Stimulated activated CD8-positive, alpha-beta memory T cell treated with anti-CD3 and anti-CD28 coated beads, Interleukin-7, amount 100 ng/mL, for 4 hours (primary cell): Measurements from ENCODE around the gene ZNF587B.
"Not testable (repeated sequence)": the region's sequence is repeated elsewhere in the genome, so short reads cannot be mapped to it uniquely, and the experiment has no call there.

Experiments
- DNase-seq, 2 donors: peaks; one replicate each; pipeline ENCODE4 v3.0.0-alpha.2; 2020; ENCODE audit warnings: low read depth in 2 of 2

ZNF587B gene

DNA sequence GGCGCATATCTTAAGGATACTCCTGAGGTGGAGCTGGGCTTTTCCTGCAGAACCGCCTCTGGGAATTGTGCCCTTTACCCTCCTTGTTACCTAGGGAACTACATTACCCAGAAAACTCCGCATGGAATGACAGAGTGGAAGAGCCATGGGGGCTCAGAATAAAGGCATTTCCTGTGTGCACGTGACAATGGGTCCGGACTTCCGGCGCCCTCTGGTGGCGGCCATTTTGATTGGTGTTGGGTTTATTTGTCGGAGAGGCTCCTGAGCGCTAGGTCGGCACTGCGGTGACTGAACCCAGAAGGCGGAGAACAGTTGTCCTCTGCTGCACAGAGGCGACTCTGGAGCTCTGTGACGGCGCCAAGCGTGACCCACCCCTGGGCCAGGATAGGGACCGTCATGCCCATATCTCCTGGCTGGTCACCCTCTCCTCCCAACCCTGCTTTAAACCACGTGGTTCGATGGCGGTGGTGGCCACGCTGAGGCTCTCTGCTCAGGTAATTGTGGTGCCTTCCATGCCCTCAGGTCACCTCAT, at the start of gene ZNF587B:
Gene ZNF587B (plus strand): TSS at position 229 of the 532 bp plus-strand sequence. CDS start 230 bp downstream, at position 459.
- no peak for DNase-seq

DNA sequence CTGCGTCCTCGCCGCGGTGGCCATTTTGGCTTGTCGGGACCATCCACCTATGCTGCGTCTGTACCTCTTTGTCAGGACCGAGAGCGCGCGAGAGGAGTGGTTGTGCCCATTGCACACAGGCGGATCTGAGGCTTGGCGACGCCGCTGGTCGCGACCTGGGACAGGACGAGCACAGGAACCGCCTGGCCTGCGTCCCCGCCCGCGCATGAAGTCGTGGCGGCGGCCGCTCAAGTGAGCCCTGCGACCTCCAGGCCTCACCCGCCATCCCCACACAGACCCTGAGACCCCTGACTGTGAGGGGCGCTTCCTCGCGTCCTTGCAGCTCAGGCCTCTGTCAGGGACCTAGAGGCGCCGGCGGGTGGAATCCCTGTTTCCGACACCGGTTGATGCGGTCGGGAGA, 43.8 kb upstream of the ZNF587B start:
- DNase-seq = no peak

DNA sequence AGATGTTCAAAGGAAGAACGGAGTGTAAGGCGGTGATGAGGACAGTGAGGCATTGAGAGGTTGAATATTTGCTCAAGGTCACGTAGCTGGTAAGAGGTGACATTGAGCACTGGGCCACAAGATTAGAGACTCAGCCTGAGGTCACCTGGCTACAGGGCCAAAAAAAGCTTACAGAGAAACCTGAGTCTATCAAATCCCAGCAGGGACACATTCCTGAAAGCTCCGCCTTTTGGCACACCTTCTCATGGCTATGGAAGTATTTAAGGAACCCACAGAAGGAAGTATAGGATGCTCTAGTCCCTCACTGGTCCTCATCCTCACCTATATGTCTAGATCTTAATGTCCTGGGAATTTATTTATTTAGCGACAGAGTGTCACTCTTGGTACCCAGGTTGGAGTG, 43.2 kb upstream of the ZNF587B start:
- no peak for DNase-seq

DNA sequence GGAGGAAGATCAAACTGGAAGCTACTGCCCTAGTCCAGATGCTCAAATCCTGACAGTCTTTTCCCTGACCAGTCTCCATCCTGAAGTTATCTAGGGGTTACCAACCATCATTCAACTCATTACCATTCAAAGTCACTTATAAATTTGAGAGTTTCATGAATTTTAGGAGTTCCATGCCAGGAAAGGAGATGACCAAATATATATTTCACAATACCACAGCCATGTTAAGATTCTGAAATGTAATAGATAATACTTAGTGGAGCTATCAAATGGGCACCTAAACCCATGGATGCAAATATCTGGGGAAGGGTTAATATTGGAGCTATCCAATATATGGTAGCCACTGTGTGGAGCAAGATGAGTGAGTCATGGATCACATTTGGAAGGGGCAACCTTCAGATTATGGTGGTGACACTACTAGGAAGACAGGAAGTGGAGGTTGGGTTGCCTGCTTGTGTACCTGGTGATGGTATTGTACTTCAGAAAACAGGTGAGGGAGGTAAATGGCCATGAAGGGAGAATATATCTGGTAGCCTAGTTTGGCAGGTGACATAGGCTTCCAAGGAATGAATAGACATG, 41.9 kb upstream of the ZNF587B start:
- DNase-seq = no peak

DNA sequence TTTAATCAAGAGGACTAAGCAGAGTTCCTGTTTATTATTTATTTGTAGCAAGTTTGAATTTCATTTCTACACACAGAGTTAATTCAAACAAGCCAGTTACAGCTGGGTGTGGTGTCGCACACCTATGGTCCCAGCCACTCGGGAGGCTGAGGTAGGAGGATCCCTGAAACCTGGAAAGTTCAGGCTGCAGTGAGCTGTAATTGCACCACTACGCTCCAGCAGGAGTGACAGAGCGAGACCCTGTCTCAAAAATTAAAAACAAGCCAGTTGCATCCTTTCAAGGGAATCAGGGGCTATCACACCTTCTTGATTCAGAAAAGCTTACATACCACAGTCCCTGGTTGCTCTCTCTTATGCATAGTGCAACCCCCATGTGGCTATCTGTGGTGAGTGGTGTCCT, 40.8 kb upstream of the ZNF587B start:
- DNase-seq = no peak

DNA sequence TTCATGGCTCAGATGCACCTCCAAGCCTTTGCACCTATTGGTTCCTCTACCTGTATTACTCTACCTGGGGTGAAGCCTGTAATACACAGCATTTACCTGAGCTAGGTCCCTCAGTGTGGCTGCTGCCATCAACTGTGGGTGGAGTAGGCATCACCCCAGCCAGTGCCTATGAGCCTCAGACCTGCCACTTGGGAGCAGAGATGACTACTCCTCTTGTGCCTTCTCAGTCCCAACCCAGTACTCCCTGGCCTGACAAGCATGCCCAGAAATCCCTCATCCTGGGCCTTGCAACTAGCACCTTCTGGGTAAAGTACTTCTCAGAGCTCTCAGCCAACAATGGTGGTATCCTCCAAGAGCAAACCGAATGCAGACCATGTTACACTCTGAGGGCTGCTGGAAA, 33.5 kb upstream of the ZNF587B start:
- DNase-seq = not testable (repeated sequence)

DNA sequence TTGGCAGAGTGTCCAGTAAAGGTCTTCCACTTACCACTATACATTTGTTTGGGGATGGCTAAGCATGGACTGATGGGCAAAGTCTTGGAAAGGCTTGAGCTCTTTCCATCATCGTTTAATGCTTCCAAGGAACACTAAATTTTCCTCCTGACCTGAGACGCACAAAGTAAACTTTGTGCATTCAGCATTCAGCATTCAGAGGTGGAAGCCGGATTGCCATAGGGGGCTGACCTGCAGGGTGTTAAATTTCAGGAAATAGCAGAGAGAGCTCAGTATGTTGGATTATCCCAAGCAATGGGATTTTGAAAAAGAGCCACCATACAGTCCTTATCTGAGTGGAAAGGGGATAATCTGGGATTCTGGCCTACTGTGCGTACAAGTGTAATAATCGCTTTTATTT, 29.4 kb upstream of the ZNF587B start:
- no peak for DNase-seq

DNA sequence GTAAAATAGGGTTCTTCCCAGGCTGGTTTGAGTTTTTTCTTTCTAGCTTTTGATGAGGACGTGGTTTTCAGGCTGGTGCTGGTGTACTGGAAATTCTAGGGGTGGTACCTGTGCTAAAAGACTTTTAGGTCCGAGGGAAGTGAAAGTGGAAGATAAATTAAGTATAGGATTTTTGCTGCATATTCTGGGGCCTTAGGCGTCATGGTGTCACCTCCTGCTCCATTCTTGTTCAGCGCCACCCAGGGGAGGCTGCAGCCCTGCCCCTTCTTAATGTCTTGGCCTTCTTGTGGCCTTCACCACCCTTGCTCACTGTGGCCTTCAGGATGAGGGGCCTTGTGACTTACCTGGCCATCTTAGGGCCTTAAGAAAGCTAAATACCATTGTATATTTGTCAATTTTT, 27.8 kb upstream of the ZNF587B start:
- no peak for DNase-seq

DNA sequence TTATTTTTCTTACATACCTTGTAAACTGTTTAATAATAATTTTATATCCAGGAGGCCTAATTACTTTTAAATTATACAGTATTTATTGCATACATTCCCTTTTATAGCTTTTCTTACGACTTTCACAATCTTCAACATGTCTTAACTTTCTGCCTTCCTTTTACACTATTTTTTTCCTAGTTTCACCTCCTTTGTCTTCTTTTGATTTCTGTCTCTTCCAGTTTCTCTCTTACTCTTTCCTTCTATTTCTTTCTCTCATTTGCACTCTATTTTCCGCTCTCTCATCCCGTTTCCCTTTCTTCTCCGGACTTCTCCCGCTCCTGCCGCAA, 26.9 kb upstream of the ZNF587B start:
- DNase-seq = no peak

DNA sequence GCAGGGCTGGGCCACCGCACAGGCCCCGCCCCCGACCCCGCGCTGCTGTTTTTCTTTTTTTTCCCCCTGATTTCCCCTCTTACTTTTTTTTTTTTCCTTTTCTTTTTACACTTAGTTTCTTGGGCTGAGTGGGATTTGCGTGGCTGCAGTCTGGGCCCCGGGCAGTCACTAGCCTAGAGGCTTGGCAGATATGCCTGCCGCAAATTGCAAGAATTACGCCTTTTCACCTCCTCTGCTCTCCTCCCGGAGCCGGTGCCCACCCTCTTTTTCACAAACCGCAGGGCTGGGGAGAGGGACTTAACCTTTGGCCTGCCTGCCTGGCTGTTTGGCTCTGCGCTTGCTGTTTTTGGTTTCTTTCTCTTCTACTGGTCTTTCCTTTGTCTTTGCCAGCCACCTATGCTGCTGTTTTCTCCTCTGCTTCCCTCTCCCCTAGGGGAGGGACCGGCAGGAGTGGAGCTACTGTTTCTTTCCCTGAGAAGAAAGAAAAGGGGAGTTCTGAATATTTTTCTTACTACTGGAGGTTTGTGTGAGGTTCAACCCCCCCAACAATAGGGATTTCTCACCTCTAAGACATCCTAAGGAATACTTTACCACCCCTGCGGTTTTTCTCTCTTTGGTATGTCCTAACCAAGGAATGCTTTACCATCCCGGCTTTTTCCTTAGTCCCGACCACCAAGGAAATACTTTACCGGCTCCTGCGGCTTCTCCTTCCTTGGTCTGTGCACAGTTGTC, 26.3 kb upstream of the ZNF587B start:
- no peak for DNase-seq

DNA sequence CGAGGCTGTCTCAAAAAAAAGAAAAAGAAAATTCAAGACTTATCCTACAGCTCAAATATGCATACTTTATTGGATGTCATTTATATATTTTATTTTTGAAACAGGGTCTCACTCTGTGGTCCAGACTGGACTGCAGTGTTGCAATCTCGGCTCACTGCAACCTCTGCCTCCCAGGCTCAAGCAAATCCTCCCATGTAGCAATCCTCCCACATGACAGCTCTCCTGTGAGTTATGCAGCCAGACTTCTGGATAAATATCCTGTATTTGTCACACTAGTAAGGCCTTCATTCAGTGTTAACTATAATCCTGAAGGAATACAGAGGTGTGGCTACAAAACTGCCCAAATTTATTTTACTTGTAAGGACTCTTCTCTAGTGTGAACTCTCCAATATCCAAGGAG, 22.6 kb upstream of the ZNF587B start:
- DNase-seq = no peak

DNA sequence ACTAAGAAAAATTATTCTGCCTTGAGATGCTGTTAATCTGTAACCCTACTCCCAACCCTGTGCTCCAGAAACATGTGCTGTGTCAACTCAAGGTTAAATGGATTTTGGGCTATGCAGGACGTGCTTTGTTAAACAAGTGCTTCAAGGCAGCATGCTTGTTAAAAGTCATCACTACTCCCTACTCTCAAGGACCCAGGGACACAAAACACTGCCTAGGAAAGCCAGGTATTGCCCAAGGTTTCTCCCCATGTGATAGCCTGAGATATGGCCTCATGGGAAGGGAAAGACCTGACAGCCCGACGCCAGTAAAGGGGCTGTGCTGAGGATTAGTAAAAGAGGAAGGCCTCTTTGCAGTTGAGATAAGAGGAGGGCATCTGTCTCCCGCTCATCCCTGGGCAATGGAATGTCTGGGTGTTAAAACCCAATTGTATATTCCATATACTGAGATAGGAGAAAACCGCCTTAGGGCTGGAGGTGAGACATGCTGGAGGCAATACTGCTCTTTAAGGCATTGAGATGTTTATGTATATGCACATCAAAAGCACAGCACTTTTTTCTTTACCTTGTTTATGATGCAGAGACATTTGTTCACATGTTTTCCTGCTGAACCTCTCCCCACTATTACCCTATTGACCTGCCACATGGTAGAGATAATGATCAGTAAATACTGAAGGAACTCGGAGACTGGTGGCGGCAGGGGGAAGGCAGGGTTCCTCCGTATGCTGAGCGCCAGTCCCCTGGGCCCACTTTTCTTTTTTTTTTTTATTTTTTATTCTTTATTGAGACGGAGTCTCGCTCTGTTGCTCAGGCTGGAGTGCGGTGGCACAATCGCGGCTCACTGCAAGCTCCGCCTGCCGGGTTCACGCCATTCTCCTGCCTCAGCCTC, 19.4 kb upstream of the ZNF587B start:
- not testable (repeated sequence) for DNase-seq

DNA sequence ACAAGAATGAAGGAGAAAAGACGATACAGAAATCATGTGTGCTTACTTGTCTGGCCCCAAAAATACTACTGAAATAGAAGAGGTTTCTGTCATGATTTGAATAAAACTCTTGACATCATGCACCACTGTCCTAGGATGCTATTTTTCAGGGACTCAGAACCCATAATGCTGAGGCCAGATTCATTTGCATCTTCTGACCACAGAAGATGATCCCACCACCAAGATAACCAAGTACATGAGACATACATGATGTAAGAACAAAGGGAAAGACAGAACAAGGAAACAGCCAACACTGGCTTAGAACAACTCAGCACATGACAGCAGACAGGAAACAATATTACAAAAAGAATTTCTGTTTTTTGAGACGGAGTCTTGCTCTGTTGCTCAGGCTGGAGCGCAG, 17.9 kb upstream of the ZNF587B start:
- DNase-seq = no peak

DNA sequence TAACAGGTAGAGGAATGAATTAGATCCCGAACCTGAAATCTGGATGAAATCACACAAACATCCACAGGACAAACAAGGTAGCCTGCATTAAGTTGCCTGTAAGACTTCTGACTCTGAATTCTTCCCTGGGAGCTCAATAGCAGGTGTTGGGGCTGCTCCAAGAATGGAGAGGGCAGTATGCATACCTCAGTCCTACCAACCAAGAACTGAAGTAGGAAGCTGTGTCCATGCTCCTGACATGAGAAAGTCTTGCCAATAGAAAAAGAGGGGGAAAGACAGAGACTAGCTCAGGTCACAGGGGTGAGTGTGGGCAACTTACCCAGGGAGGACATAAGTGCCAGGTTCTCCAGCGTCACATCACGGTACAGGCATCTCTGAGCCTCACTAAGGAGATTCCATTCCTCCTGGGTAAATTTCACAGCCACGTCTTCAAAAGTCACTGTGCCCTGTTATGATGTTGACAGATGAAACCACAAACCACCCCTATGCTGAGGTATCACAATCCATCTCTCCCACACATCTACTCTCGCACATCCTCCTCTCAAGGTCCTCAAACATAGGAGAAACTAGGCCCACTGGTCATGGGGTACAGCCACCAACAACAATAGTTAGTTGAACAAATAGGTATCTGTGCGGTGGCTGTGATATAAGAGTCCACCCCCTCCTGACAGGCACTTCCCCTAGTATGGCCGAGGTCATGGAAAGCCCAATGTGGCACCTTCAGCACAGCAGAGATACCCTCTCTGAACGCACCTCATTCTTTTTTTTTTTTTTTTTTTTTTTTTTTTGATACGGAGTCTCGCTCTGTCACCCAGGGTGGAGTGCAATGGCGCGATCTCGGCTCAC, 16.9 kb upstream of the ZNF587B start:
- DNase-seq = not testable (repeated sequence)

DNA sequence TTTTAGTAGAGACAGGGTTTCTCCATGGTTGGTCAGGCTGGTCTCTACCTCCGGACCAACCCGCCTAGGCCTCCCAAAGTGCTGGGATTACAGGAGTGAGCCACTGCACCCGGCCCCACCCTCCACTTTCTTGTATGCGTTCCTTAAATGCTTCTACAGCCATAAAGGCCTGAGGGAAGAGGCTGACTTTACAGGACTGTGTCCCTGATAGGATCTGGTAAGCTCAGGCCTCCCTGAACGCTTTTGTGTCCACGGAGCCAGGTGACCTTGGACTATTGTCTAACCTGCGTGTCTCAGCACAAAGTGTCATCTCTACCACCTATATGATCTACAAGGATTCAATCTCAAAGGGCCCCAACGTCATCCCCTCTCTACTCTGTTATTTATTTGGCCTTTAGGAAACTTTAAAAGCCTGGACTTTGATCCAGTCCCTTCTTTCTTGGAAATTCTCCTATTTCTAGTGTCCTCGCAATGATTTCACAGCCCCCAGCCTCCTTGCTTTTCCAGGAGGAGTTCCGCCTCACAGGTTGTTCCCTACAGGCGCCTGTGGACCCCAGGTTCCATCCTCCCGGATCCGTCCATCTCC, 16.1 kb upstream of the ZNF587B start:
- DNase-seq = no peak

DNA sequence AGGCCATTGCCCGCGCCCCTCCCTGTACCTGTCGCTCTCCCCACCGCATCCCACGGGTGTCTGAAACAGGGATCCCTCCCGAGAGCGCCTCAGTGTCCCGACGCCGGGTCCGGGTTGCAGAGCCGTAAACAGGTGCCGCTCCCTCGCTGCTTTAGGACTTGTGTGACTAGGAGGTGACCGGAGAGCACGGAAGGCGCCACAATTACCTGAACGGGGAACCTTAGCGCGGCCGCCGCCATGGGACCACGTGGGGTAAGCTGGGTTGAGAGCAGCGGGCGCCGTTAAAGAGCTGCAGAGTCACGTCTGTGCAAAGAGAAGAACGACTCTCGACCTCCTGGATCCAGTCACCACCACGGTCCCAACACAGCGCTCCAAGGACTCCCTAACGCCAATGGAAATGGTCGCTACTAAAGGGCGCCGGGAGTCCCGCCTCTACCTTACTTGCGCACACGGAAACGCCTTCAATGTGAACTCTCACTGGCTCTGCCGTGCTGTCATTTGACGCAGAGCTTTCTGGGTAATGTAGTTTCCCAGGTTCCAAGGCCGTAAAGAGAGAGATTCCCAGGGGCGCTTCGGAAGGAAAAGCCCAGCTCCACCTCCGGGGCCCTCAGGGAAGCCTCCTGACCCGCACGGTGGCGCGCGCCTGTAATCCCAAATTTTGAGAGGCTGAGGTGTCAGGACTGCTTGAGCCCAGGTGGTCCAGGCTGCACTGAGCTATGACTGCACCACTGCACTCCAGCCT, 15.4 kb upstream of the ZNF587B start, which contains the start of gene ZNF552:
Gene ZNF552 (minus strand): TSS at position 409 of the 742 bp plus-strand sequence. CDS start 170 bp downstream, at position 239.
- peak; percentile 61 to 66 for DNase-seq

DNA sequence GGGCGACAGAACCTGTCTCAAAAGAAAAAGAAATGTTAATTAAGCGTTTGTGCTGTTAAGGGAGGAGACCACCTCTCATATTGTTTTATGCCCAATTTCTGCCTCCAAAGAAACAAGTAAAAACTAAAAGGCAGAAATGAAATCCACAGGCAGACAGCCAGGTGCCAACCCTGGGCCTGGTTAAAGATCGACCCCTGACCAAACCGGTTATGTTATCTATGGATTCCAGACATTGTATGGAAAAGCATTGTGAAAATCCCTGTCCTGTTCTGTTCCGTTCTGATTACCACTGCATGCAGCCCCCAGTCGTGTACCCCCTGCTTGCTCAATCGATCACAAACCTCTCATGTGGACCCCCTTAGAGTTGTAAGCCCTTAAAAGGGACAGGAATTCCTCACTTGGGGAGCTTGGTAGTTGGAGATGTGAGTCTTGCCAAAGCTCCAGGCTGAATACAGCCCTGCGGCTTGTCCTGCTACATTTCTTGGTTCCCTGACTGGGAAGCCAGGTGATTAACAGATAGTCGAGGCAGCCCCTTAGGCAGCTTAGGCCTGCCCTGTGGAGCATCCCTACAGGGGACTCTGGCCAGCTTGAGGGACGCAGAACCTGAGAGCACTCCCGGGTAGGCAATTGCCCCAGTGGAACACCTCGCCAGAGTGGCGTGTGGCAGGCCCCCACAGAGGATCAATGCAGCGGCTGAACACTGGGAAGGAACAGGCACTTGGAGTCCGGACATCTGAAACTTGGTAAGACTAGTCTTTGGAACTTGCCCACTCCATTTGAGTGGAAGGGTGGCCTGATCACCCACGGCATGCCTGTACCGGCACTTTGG, 14.6 kb upstream of the ZNF587B start:
- no peak for DNase-seq

DNA sequence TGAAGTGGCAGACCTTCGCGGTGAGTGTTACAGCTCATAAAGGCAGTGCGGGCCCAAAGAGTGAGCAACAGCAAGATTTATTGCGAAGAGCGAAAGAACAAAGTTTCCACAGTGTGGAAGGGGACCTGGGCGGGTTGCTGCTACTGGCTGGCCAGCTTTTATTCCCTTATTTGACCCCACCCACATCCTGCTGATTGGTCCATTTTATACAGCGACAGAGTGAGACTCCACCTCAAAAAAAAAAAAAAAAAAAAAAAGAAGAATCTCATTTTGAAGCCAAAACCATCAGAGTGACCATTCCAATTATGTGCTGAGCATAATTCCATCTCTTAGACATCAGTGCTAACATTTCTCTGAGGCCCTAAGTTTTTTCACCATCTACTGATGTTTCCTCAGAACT, 13.4 kb upstream of the ZNF587B start:
- no peak for DNase-seq

DNA sequence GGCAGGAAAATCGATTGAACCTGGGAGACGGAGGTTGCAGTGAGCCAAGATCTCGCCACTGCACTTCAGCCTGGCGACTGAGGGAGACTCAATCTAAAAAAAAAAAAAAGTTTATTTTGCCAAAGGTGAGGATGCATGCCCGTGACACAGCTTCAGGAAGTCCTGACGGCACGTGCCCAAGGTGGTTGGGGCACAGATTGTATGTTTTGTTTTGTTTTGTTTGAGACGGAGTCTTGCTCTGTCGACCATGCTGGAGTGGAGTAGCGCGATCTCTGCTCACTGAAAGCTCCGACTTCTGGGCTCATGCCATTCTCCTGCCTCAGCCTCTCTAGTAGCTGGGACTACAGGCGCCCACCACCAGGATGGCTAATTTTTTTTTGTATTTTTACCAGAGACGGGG, 12.1 kb upstream of the ZNF587B start:
- DNase-seq = no peak

DNA sequence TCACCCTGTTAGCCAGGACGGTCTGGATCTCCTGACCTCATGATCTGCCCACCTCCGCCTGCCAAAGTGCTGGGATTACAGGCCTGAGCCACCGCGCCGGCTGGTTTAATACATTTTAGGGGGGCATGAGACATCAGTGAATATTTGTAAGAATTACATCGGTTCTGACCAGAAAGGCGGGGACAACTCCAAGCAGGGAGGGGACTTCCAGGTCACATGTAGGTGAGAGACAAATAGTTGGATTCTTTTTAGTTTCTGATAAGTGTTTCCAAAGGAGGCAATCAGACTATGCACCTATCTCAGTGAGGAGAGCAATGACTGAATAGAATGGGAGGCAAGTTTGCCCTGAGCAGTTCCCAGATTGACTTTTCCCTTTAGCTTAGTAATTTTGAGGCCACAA, 11.7 kb upstream of the ZNF587B start:
- no peak for DNase-seq
